ACHN (cell line): ENCODE results near the gene E4F1.

Experiments
- DNase-seq: peaks from one replicate; pipeline ENCODE4 v3.0.0-alpha.2; 2015
- in situ Hi-C: cut with HindIII; loops from 2 replicates; pipeline ENCODE4 v1.10.0; 2017; ENCODE audit warnings: low sequenced_read_pairs, low pct_ligation_motif_present, low pct_unique_long_range_greater_than_20kb

The E4F1 gene

DNA sequence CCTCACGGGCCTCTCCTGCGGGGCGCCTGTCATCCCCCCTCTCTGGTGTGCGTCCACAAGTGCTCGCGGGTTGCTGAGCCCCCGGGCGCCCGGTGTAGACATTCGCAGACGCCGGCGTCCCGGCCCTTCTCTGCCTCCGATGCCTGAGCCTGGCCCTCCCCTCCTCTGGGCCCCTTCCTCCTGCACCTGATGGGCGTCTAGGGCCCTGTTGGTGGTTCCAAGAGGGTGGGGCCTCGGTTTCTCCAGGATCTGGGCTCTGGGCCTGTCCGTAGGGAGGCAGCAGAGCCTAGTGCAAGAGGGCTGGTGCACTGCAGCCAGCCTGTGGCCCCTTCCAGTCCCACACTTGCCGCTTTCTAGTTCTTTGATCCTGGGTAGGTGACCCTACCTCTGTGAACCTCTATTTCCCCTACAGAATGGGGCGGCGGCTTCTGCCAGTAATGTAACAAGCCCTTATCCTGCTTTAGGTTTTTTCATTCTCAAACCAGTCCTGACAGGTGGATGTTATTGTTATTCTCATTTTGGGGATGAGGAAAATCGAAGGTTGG is 623 bp downstream of the E4F1 start:
- in situ Hi-C loops, result no loop called here
- peak; percentile 65 for DNase-seq

GRCh38 chr16:2226245-2226793 is 2.9 kb downstream of the E4F1 start:
- in situ Hi-C loops, result no loop called here
- DNase-seq, result peak; percentile 60

DNA sequence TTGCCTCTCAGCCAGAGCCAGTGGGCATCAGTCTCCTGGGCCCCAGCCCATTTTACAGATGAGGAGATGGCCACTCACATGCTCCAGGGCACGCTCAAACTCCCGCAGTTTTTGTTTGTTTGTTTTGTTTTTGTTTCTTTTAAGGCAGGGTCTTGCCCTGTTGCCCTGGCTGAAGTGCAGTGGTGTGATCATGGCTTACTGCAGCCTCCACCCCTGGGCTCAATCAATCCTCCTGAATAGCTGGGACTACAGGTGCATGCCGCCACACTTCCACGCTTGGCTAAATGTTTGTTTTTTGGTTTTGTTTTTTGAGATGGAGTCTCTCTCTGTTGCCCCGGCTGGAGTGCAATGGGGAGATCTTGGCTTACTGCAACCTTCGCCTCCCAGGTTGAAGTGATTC is 3.5 kb downstream of the E4F1 start:
- DNase-seq, result no peak
- in situ Hi-C loops, result no loop called here

GRCh38 chr16:2228161-2228824 is 4.9 kb downstream of the E4F1 start:
- DNase-seq, result no peak
- in situ Hi-C loops, result no loop called here

DNA sequence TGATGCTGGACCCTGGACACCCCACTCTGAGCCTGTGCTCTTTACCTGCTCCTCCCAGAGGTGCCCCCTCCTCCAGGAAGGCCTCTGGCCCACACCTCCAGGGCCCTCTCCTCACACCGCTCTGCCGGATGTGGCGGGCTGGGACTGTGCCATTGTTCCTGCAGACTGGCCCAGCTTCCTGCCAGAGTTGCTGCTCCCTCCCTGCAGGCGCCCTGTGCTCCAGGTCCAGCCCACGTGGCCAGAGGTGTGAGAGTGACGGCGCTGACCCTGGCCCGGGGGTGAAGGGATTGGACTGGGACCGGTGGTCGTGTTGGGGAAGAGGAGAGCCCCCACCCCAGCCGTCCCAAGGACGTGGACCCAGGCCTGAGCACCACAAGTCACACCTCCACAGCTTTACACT is 5.7 kb downstream of the E4F1 start:
- in situ Hi-C loops, result no loop called here
- DNase-seq, result no peak

DNA sequence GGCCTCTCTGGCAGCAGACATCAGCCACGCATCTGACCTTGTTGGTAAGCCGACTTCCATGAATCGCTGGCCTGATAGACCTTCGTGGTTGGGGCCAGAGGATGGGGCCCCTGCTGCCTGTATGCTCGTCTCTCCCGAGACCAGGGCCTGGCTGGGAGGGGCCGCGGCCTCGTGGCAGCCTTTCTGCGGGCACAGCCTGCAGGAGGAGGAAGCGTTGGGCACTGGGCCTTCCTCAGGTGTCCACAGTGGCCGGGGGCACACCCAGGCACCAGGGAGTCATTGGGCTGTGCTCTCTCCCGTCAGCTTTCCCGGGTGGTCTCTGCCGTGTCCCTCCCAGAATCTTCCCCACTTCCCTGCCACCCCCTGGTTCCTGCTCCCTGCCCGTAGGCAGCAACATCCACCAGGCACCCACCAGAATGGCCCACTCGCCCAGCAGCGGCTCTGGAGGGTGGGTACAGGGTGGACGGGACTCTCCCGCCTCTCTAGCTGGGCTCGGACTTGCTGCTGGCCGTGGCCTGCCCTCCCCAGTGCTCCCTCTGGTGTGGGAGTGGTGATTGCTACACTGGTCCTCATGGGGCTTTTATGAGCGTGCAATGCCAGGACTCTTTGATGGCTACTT is 6.3 kb downstream of the E4F1 start:
- in situ Hi-C loops, result no loop called here
- no peak for DNase-seq

DNA sequence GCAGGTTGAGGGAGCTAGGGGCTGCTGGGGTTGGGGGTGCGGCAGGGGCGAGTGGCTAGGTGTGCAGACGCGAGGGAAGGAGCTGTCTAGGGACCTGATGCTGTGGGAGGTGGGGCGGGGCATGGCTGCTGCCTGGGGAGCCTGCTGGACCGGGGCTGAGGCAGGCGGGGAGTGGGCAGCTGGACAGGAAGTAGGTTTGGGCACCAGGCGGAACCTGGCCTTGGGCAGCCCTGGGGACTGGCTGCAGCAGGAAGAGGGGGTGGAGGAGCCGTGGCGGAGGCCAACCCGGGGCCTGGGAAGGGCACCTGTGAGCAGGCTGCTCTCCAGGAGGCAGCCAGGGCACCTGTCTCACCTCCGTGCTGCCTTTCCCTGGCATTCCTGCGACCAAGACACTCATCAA is 7.0 kb downstream of the E4F1 start:
- in situ Hi-C loops, result no loop called here

DNA sequence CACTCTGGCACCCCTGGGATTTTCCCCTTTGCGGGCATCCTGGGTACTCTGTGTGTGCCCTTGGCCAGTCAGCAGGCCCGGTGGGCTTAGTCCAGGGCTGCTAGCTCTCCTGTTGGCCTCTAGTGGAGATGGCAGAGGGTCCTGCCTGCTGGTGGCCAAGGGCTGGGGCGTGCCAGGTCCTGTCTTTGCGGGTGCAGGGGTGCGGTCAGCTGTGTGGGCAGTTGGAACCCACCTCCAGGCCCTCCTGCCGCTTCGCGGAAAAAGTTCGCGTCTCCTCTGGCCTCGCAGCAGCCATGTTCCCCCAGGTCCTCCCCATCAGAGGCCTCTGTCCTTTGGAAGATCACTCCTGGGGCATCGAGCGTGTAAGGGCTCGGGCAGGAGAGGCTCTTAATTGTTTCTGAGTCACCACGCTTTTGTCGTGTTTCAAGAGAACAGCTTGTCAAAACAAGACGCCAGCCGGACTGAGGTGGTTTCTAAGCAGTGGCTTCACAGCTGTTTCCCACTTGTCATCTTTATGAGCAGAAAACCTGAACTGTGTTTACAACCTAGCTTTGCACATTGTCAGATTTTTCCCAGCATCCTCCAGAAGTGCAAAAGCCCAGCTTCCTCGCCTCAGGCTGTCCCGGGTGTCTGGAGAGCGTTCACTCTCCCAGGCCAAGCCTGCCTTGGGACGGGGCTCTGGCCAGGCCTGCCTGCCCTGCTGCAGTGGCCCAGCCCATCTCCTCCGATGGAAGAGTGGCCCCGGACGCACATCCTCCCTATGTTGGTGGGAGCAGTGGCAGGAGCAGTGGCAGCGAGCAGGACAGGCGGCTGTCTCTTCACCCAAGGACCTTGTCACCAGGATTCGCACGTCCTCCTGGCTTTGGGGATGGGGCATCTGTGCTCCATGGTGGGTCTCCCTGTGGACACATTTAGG is 7.9 kb downstream of the E4F1 start:
- DNase-seq, result no peak
- in situ Hi-C loops, result no loop called here

More for the DNA sequence above, 7.0 kb downstream of the E4F1 start:
- DNase-seq, result no peak

DNA sequence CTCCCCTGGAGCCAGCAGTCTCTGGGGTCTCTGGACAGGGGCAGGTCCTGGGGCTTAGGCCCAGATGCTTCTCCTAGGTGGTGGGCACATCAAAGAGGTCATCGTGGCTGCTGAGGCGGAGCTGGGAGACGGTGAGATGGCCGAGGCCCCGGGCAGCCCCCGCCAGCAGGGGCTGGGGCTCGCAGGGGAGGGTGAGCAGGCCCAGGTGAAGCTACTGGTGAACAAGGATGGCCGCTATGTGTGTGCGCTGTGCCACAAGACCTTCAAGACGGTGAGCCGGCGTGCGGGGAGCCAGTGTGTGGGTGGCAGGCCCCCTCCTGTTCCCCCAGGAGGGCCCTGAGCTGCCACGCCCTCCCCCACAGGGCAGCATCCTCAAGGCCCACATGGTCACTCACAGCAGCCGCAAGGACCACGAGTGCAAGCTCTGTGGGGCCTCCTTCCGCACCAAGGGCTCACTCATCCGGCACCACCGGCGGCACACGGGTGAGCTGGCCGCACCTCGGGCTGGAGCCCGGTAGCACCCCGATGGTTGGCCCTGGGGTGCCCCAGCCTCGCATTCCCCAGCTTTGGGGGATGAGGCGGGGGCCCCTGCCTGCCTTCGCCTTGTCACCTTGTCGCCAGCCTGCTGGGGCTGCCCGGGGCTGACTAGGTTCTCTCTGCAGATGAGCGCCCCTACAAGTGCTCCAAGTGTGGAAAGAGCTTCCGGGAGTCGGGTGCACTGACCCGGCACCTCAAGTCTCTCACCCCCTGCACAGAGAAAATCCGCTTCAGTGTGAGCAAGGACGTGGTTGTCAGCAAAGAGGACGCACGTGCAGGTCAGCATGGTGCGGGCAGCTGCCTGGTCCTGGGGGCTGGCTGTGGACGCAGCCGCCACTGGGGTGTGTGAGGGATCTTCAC is 9.0 kb downstream of the E4F1 start:
- in situ Hi-C loops, result no loop called here
- no peak for DNase-seq

- no peak for DNase-seq
- in situ Hi-C loops, result no loop called here
Measured at GRCh38 chr16:2233046-2233775, 9.8 kb downstream of the E4F1 start.

DNA sequence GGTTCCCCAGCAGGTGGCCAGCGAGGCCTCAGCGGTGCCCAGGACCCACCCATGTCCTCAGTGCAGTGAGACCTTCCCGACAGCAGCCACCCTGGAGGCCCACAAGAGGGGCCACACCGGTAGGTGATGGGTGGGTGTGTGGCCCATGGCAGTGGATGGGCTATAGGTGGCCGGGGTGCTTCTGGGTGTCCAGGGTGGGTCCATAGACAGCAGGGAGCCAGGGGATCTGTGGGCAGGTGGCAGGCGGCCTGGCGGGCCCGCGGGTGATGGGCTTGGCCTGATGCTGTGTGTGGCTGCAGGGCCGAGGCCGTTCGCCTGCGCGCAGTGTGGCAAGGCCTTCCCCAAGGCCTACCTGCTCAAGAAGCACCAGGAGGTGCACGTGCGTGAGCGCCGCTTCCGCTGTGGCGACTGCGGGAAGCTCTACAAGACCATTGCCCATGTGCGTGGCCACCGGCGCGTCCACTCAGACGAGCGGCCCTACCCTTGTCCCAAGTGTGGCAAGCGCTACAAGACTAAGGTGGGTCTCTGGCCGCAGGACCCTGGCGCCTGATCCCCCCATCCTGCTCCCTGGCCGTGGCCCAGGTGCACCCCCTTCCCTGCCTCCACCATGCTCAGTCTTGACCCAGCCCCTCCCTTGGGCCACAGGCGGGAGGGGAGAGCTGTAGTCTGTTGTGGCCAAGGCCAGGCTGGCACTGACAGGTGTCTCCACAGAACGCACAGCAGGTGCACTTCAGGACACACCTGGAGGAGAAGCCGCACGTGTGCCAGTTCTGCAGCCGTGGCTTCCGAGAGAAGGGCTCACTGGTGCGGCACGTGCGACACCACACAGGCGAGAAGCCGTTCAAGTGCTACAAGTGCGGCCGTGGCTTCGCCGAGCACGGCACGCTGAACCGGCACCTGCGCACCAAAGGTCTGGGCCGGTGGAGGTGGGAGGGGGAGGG is 10.8 kb downstream of the E4F1 start:
- no peak for DNase-seq
- in situ Hi-C loops, result no loop called here

DNA sequence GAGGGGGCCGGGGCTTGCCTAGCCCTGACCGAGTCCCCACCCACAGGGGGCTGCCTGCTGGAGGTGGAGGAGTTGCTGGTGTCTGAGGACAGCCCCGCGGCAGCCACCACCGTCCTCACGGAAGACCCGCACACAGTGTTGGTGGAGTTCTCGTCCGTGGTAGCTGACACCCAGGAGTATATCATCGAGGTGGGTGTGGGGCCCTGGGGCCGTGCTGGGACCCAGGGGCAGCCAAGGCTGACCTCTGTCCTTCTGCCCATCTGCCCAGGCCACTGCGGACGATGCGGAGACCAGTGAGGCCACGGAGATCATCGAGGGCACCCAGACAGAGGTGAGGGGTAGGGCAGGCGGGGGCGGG is 11.4 kb downstream of the E4F1 start:
- no peak for DNase-seq
- in situ Hi-C loops, result no loop called here

DNA sequence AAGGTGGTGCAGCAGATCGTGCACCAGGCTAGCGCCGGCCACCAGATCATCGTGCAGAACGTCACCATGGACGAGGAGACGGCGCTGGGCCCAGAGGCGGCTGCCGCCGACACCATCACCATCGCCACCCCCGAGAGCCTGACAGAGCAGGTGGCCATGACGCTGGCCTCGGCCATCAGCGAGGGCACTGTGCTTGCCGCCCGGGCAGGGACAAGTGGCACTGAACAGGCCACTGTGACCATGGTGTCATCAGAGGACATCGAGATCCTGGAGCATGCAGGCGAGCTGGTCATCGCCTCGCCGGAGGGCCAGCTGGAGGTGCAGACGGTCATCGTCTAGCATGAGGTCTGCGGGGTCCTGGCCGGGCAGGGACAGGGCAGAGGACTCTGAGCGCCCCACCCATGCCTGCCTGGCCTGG is 11.9 kb downstream of the E4F1 start:
- in situ Hi-C loops, result no loop called here
- DNase-seq, result no peak

GRCh38 chr16:2235695-2236336 is 12.4 kb downstream of the E4F1 start:
- in situ Hi-C loops, result no loop called here

GRCh38 chr16:2236337-2237101 is 13.1 kb downstream of the E4F1 start, which contains the start of gene DNASE1L2:
Gene DNASE1L2 (plus strand): TSS chr16:2236444. CDS start chr16:2236817, 373 bp downstream.
- no peak for DNase-seq
- in situ Hi-C loops, result no loop called here

More at GRCh38 chr16:2235695-2236336, 12.4 kb downstream of the E4F1 start:
- DNase-seq, result no peak
